ENCODE data around the gene PCNT.
"Not testable (repeated sequence)": the region's sequence is repeated elsewhere in the genome, so short reads cannot be mapped to it uniquely, and the experiment has no call there.

The PCNT gene

GRCh38 chr21:46431448-46431847 is 107.5 kb downstream of the PCNT start:
- no peak for DNase-seq

GRCh38 chr21:46431884-46432488 is 108.0 kb downstream of the PCNT start:
- no peak for DNase-seq

GRCh38 chr21:46433116-46433515 is 109.2 kb downstream of the PCNT start:
- DNase-seq: not testable (repeated sequence)

- DNase-seq: no peak
These were observed 110.5 kb downstream of the PCNT start for GRCh38 chr21:46434322-46434958.

GRCh38 chr21:46435786-46436227 is 111.9 kb downstream of the PCNT start:
- DNase-seq: no peak

DNA sequence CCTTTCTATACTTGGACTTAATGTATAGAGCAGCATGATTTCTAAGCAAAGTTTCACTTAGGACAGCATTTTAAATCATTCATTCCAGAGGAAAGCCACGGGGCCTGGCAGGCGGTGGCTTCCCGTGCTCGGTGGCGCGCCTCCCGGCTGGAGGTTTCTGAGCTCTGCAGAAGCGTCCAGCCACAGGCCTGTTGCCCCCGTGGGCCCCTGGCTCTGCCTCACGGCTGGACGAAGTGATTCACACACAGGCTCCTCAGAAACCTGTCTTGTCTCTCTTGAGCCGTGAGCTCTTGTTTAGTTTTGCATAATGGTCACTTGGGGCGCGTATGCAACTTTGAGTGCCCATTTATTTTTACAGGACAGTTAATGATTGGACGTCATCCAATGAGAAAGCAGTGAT is 112.7 kb downstream of the PCNT start:
- no peak for DNase-seq

DNA sequence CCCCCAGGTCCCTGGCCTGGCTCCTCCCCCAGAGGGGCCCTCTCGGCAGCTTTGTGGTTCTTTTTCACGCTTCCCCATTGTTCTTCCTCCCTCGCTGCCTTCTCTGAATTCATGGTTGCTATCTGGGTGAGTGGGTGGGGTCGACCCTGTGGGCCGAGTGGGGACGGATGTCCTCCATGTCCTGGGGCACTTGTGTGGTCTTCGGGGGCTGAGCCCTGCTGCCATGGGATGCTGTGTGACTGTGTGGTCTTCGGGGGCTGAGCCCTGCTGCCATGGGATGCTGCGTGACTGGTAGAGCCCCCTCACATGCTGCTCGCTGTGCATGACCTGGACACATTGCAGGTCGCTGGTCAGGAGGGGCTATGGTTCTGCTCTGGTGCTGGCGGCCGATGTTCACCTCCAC is 113.1 kb downstream of the PCNT start:
- no peak for DNase-seq

GRCh38 chr21:46437511-46437910 is 113.6 kb downstream of the PCNT start:
- DNase-seq: no peak

DNA sequence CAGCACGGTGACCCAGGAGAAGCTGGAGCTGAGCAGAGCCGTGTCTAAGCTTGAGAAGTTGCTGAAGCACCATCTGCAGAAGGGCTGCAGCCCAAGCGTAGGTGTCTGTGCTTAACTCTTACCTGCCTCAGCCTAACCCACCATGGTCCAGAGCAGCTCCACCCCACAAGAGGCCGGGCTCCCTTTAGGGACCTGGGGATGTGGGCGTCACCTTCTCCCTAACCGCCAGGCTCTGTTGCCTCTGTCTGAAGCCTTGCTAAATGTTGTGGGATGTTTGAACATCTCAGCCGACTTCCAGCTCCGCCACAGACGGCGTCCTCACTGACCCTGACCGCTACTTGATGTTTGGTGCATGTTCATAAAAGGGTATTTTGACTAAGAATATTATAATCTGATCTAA is 114.3 kb downstream of the PCNT start:
- DNase-seq: no peak

DNA sequence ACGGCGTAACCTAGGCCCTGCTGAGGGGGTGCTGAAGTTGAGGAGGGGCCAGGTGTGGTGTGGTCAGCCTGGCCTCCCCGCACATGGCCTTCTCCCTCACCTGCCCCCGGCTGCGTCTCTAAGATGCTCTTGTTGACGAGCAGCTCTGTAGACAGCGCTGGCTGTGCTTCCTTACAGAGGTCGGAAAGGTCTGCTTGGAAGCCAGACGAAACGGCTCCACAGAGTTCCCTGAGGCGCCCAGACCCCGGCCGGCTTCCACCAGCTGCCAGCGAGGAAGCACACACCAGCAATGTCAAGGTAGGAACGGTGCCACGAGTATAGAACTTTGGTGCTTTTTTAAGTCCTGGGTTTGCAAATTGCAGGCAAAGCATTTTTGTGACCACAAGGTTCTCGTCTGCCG is 116.0 kb downstream of the PCNT start:
- no peak for DNase-seq

DNA sequence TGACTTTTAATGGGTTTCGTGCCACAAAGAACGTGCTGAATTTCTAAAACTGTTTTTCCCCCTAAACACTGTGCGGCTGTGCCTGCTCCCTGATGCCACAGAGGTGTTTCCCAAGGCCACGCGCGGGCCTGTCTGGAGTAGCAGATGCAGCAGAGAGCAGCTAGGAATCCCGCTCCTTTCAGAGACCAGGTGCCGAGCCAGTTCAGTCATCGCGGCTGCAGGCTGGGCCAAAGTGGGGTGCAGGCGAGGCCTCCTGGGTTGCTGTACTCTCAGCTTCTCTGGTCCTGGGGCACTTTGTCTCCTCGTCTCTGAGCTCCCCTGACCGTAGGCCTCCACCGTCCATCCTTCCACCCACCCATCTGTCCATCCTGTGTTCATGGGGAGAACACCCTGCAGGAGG is 117.4 kb downstream of the PCNT start:
- no peak for DNase-seq

DNA sequence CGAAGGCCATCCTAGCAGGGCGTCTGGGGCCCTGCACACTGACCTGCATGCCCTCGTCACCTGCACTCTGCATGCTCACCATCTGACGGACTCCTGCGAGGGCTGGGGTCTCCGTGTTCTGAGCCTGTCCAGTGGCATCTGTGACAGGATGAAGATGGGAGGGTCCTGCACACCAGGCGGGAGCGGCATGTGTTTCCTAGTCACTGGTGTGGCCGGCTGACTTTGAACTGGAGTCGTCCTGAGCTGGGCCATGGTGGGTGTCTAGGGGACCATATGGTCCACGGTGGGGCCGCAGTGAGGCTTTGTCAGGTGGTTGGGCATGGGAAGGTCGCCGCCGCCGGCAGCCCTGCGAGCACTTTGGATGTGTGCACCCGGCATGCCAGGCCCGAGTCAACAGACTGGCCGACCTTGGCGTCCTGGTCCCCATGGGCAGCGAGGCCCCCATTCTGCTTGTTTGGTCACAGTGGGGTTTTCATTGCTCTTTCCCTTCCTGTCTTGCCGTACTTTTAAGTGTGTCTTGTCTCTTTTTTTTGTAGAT is 118.1 kb downstream of the PCNT start:
- DNase-seq: no peak

DNA sequence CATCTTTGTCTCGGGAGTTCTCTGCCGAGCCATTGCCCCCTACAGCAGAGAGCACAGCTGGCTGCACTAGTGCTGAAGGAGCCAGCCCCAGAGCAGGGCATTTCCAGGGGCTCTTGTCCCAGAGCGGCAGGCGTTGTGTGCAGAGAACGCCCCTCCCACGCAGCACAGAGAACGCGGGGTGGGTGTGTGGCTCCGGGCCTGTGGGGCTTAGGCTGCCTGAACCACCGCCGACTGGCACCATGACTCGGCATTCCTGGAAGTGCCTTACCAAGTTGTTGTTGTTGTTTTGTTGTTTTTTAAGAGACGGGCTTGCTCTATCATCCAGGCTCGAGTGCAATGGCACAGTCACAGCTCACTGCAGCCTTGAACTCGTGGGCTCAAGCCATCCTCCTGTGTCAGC is 119.0 kb downstream of the PCNT start:
- DNase-seq: no peak

GRCh38 chr21:46443910-46444309 is 120.0 kb downstream of the PCNT start:
- DNase-seq: no peak

DNA sequence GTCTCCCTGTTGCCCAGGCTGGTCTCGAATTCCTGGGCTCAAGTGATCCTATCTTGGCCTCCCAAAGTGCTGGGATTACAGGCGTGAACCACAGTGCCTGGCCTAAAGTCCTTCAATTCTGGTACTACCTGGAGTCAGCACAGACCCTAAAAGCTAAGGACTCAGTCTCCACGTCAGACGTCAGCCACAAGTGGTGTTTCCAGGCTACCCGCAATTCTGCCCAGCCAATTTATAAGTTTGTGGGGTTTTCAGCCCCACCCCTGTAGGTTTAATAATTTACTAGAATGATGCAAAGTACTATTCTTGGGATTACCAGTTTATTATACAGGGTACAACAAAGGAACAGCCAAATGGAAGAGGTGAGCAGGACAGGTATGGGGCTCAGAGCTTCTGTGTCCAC is 124.2 kb downstream of the PCNT start:
- no peak for DNase-seq

DNA sequence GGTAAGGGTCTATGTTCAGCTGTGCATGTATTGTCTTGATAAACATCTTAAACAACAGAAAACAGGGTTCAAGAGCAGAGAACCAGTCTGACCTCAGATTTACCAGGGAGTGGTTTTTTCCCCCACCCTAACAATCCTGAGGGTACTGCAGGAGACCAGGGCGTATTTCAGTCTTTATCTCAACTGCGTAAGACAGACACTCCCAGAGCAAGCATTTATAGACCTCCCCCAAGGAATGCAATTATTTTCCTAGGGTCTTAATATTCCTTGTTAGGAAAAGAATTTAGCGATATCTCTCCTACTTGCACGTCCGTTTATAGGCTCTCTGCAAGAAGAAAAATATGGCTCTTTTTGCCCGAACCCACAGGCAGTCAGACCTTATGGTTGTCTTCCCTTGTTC is 124.9 kb downstream of the PCNT start:
- not testable (repeated sequence) for DNase-seq

- no peak for DNase-seq
These were observed 128.8 kb downstream of the PCNT start for GRCh38 chr21:46452710-46453109.

- DNase-seq: no peak
These were observed 130.2 kb downstream of the PCNT start for GRCh38 chr21:46454142-46454541.

DNA sequence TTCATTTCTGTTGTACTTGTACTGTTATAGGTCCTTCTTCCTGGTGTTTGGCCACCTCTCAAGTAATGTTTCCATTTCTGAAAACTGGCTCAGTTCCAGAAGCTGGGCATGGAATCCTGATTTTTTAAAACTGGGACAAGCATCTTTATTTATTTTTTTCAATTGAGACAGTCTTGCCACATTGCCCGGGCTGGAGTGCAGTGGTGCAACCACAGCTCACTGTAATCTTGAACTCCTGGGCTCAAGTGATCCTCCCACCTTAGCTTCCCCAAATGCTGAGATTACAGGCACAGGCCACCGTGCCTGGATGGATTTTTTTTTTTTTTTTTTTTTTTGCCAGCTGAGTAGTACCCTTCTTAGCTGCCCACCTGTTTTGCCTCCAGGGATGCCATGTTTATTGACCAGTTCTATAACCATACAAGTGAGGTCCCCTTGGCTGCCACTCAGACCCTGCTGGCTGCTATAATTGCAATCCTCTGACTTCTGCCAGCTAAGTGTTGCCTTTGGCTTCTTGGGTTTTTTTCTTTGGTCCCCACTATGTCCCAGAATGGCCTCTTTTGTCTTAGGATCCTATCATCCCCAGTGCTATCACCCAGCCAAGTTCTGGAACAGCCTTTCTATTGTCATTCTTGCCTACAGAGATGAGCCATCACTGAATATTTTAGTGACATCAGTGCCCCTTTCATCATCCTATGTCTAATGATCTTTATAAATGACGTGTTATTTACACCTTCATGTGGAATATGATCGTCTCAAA is 130.9 kb downstream of the PCNT start:
- DNase-seq: no peak

GRCh38 chr21:46455575-46456385 is 131.8 kb downstream of the PCNT start:
- DNase-seq: no peak

- no peak for DNase-seq
These were observed 132.8 kb downstream of the PCNT start for GRCh38 chr21:46456750-46457149.

DNA sequence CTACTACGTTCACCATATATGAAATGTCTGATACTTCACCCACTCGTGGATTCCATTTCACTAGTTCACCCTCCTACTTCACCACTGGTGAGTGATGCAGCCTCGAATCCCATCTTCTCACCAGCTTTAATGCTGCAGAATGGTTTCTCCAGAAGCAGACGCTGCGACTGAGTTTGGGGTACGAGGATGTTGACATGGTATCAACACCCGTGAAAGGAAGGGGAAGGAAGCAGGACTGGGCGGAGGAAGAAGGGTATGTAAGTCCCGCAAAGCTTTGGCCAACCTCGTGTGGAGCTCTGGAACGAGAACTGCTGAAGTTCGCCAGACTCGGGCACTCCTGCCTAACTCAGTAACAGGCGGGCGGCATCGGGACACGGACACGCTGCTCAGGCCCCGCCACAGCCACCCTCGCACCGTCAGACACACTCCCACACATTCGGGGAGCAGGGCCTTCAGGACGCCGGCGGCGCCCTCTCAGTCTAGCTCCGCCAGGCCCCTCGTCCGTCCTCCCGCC is 133.9 kb downstream of the PCNT start:
- DNase-seq: no peak

All from NCI-H1694 treated with DMSO at 0.1 percent for 48 hours (cell line).